Measurements from ENCODE around the gene CHL1.
"Not testable (repeated sequence)": the region's sequence is repeated elsewhere in the genome, so short reads cannot be mapped to it uniquely, and the experiment has no call there.

CHL1 gene

GRCh38 chr3:330494-331115 lies 134.0 kb downstream of the CHL1 start:
- DNase-seq (ENCODE audit: low read depth in 1 of 2, low spot score in 1 of 2), result no peak

GRCh38 chr3:331881-332280 lies 135.3 kb downstream of the CHL1 start:
- DNase-seq (ENCODE audit: low read depth in 1 of 2, low spot score in 1 of 2), result no peak

GRCh38 chr3:332701-333100 lies 136.1 kb downstream of the CHL1 start:
- no peak for DNase-seq (ENCODE audit: low read depth in 1 of 2, low spot score in 1 of 2)

- DNase-seq (ENCODE audit: low read depth in 1 of 2, low spot score in 1 of 2), result no peak
These were observed 138.7 kb downstream of the CHL1 start for GRCh38 chr3:335240-335639.

- no peak for DNase-seq (ENCODE audit: low read depth in 1 of 2, low spot score in 1 of 2)
These were observed 142.8 kb downstream of the CHL1 start for GRCh38 chr3:339351-339750.

- DNase-seq (ENCODE audit: low read depth in 1 of 2, low spot score in 1 of 2), result no peak
These were observed 145.4 kb downstream of the CHL1 start for GRCh38 chr3:341998-342397.

- DNase-seq (ENCODE audit: low read depth in 1 of 2, low spot score in 1 of 2), result no peak
These were observed 149.6 kb downstream of the CHL1 start for GRCh38 chr3:346186-346585.

GRCh38 chr3:347581-347980 lies 151.0 kb downstream of the CHL1 start:
- no peak for DNase-seq (ENCODE audit: low read depth in 1 of 2, low spot score in 1 of 2)

GRCh38 chr3:350871-351371 lies 154.4 kb downstream of the CHL1 start:
- no peak for DNase-seq (ENCODE audit: low read depth in 1 of 2, low spot score in 1 of 2)

GRCh38 chr3:352599-352998 lies 156.0 kb downstream of the CHL1 start:
- no peak for DNase-seq (ENCODE audit: low read depth in 1 of 2, low spot score in 1 of 2)

- DNase-seq (ENCODE audit: low read depth in 1 of 2, low spot score in 1 of 2), result no peak
These were observed 156.7 kb downstream of the CHL1 start for GRCh38 chr3:353191-353739.

- DNase-seq (ENCODE audit: low read depth in 1 of 2, low spot score in 1 of 2), result no peak
These were observed 157.9 kb downstream of the CHL1 start for GRCh38 chr3:354432-354831.

GRCh38 chr3:355622-356021 lies 159.1 kb downstream of the CHL1 start:
- no peak for DNase-seq (ENCODE audit: low read depth in 1 of 2, low spot score in 1 of 2)

GRCh38 chr3:356952-357351 lies 160.4 kb downstream of the CHL1 start:
- DNase-seq (ENCODE audit: low read depth in 1 of 2, low spot score in 1 of 2), result no peak

- DNase-seq (ENCODE audit: low read depth in 1 of 2, low spot score in 1 of 2), result no peak
These were observed 163.1 kb downstream of the CHL1 start for GRCh38 chr3:359672-360071.

GRCh38 chr3:362681-363338 lies 166.2 kb downstream of the CHL1 start:
- DNase-seq (ENCODE audit: low read depth in 1 of 2, low spot score in 1 of 2), result no peak

GRCh38 chr3:364287-364686 lies 167.7 kb downstream of the CHL1 start:
- no peak for DNase-seq (ENCODE audit: low read depth in 1 of 2, low spot score in 1 of 2)

- no peak for DNase-seq (ENCODE audit: low read depth in 1 of 2, low spot score in 1 of 2)
These were observed 168.7 kb downstream of the CHL1 start for GRCh38 chr3:365268-365667.

- not testable (repeated sequence) for DNase-seq (ENCODE audit: low read depth in 1 of 2, low spot score in 1 of 2)
These were observed 169.7 kb downstream of the CHL1 start for GRCh38 chr3:366253-366652.

- DNase-seq (ENCODE audit: low read depth in 1 of 2, low spot score in 1 of 2), result no peak
These were observed 176.7 kb downstream of the CHL1 start for GRCh38 chr3:373193-373779.

- DNase-seq (ENCODE audit: low read depth in 1 of 2, low spot score in 1 of 2), result no peak
These were observed 177.9 kb downstream of the CHL1 start for GRCh38 chr3:374459-374858.

GRCh38 chr3:377158-377561 lies 180.6 kb downstream of the CHL1 start:
- DNase-seq (ENCODE audit: low read depth in 1 of 2, low spot score in 1 of 2), result no peak

Measured in stimulated activated CD4-positive, alpha-beta T cell treated with anti-CD3 and anti-CD28 coated beads, Interleukin-15, amount 100 ng/mL, for 1 hour (primary cell).